Activated T-helper 1 cell treated with anti-CD3 and anti-CD28 coated beads, Interleukin-12 subunit alpha, Interleukin-12 subunit beta, Interleukin-2, Interleukin-4 antibody, amounts not matched to agents 30 ng/mL and 10 ng/mL and 1 ng/mL, durations not matched to agents 14 hours and 24 hours and 36 hours (primary cell): Measurements from ENCODE around the gene ZP1. TPM values are rescaled to one million over a fixed set of nuclear protein-coding genes. Genes with fewer than 3 reads are reported as not detected.

Experiments
- DNase-seq: peaks from one replicate; pipeline ENCODE4 v3.0.0; 2021; ENCODE audit warnings: low spot score
- H3K27ac Mint-ChIP-seq: one replicate; pipeline ENCODE4 v1.8.0; 2021; ENCODE audit warnings: mild to moderate bottlenecking, mixed read lengths
- H3K27me3 Mint-ChIP-seq: one replicate; pipeline ENCODE4 v1.8.0; 2022; ENCODE audit warnings: mild to moderate bottlenecking, moderate library complexity, mixed read lengths; ENCODE audit not compliant: insufficient read depth
- H3K36me3 Mint-ChIP-seq: one replicate; pipeline ENCODE4 v1.8.0; 2021; ENCODE audit warnings: low read depth, mixed read lengths
- H3K4me1 Mint-ChIP-seq: one replicate; pipeline ENCODE4 v1.8.0; 2021; ENCODE audit warnings: low read depth, mixed read lengths
- H3K4me3 Mint-ChIP-seq: one replicate; pipeline ENCODE4 v1.8.0; 2021; ENCODE audit warnings: mild to moderate bottlenecking, moderate library complexity, mixed read lengths
- H3K9me3 Mint-ChIP-seq: one replicate; pipeline ENCODE4 v1.8.0; 2021; ENCODE audit warnings: mixed read lengths
- intact Hi-C: fragments of 100-400 bp; cut with micrococcal nuclease; formaldehyde crosslinking; loops from one replicate; pipeline ENCODE4 v1.15.1; 2024
- total RNA-seq: library from RNA; stranded (reverse); gene quantifications from 2 replicates; pipeline ENCODE4 v1.2.3, GENCODE V29; 2022

ZP1 gene
- total RNA-seq, 1 donor from 2014 or later, result not detected

GRCh38 chr11:60871378-60872061, 4.2 kb downstream of the ZP1 start:
- Mint-ChIP-seq H3K9me3 (no peaks in the 10 kb centered on the region), H3K4me3 (no peak overlapping the region), H3K4me1 (peaks cover 4% of the 10 kb centered on the region), H3K27ac (no peak overlapping the region), H3K36me3 (no peaks in the 10 kb centered on the region), H3K27me3 (no peaks in the 10 kb centered on the region)
- DNase-seq, result no peak
- intact Hi-C loops, result no loop called here

GRCh38 chr11:60872124-60872960, 5.0 kb downstream of the ZP1 start:
- intact Hi-C loops, result no loop called here
- Mint-ChIP-seq H3K27me3 (no peaks in the 10 kb centered on the region), H3K36me3 (peaks cover 3% of the 10 kb centered on the region), H3K9me3 (no peaks in the 10 kb centered on the region), H3K27ac (no peak overlapping the region), H3K4me3 (no peak overlapping the region), H3K4me1 (peaks cover 4% of the 10 kb centered on the region)
- DNase-seq, result no peak

- Mint-ChIP-seq H3K27ac (no peak overlapping the region), H3K9me3 (no peaks in the 10 kb centered on the region), H3K36me3 (peaks cover 8% of the 10 kb centered on the region), H3K27me3 (no peaks in the 10 kb centered on the region), H3K4me3 (no peak overlapping the region), H3K4me1 (peaks cover 4% of the 10 kb centered on the region)
- intact Hi-C loops, result no loop called here
- DNase-seq, result no peak
Observed at GRCh38 chr11:60872961-60873524, 5.7 kb downstream of the ZP1 start.

- no peaks in the 10 kb centered on the region for H3K9me3 Mint-ChIP-seq
- no peak overlapping the region for H3K4me3 Mint-ChIP-seq
- no peaks in the 10 kb centered on the region for H3K27me3 Mint-ChIP-seq
- intact Hi-C loops, result no loop called here
- no peak for DNase-seq
- peaks cover 9% of the 10 kb centered on the region for H3K36me3 Mint-ChIP-seq
- peaks cover 4% of the 10 kb centered on the region for H3K4me1 Mint-ChIP-seq
- H3K27ac Mint-ChIP-seq, result no peak overlapping the region
Observed at GRCh38 chr11:60873533-60873932, 6.2 kb downstream of the ZP1 start.

GRCh38 chr11:60874421-60875365, 7.4 kb downstream of the ZP1 start:
- H3K9me3 Mint-ChIP-seq, result no peaks in the 10 kb centered on the region
- peaks cover 4% of the 10 kb centered on the region for H3K4me1 Mint-ChIP-seq
- intact Hi-C loops, result no loop called here
- no peak overlapping the region for H3K27ac Mint-ChIP-seq
- peaks cover 2% of the 10 kb centered on the region for H3K27me3 Mint-ChIP-seq
- no peak for DNase-seq
- peaks cover 13% of the 10 kb centered on the region for H3K36me3 Mint-ChIP-seq
- H3K4me3 Mint-ChIP-seq, result no peak overlapping the region

- peaks cover 18% of the 10 kb centered on the region for H3K36me3 Mint-ChIP-seq
- H3K27ac Mint-ChIP-seq, result no peak overlapping the region
- peaks cover 5% of the 10 kb centered on the region for H3K4me1 Mint-ChIP-seq
- H3K27me3 Mint-ChIP-seq, result peaks cover 2% of the 10 kb centered on the region
- no peak overlapping the region for H3K4me3 Mint-ChIP-seq
- no peak for DNase-seq
- intact Hi-C loops, result no loop called here
- H3K9me3 Mint-ChIP-seq, result no peaks in the 10 kb centered on the region
Observed at GRCh38 chr11:60875366-60876167, 8.2 kb downstream of the ZP1 start.

GRCh38 chr11:60876168-60876485, 8.8 kb downstream of the ZP1 start:
- Mint-ChIP-seq H3K4me1 (peaks cover 8% of the 10 kb centered on the region), H3K4me3 (no peak overlapping the region), H3K27ac (no peak overlapping the region), H3K27me3 (peaks cover 2% of the 10 kb centered on the region), H3K36me3 (peaks cover 20% of the 10 kb centered on the region), H3K9me3 (no peaks in the 10 kb centered on the region)
- intact Hi-C loops, result no loop called here
- no peak for DNase-seq

GRCh38 chr11:60878245-60879101, 11.1 kb downstream of the ZP1 start:
- H3K27me3 Mint-ChIP-seq, result peaks cover 2% of the 10 kb centered on the region

GRCh38 chr11:60879104-60879503, 11.8 kb downstream of the ZP1 start:
- intact Hi-C loops, result no loop called here
- no peak overlapping the region for H3K27ac Mint-ChIP-seq
- DNase-seq, result no peak
- peaks cover 4% of the 10 kb centered on the region for H3K4me1 Mint-ChIP-seq
- no peaks in the 10 kb centered on the region for H3K9me3 Mint-ChIP-seq
- H3K36me3 Mint-ChIP-seq, result peaks cover 20% of the 10 kb centered on the region
- H3K4me3 Mint-ChIP-seq, result no peak overlapping the region
- H3K27me3 Mint-ChIP-seq, result peaks cover 2% of the 10 kb centered on the region

More at GRCh38 chr11:60878245-60879101, 11.1 kb downstream of the ZP1 start:
- peaks cover 4% of the 10 kb centered on the region for H3K4me1 Mint-ChIP-seq
- DNase-seq, result no peak
- H3K36me3 Mint-ChIP-seq, result peaks cover 20% of the 10 kb centered on the region
- intact Hi-C loops, result no loop called here
- no peak overlapping the region for H3K27ac Mint-ChIP-seq
- no peak overlapping the region for H3K4me3 Mint-ChIP-seq
- no peaks in the 10 kb centered on the region for H3K9me3 Mint-ChIP-seq

GRCh38 chr11:60879971-60880588, 12.7 kb downstream of the ZP1 start:
- H3K27ac Mint-ChIP-seq, result no peak overlapping the region

GRCh38 chr11:60880643-60881282, 13.4 kb downstream of the ZP1 start:
- peaks cover 23% of the 10 kb centered on the region for H3K36me3 Mint-ChIP-seq

More at GRCh38 chr11:60879971-60880588, 12.7 kb downstream of the ZP1 start:
- Mint-ChIP-seq H3K27me3 (peaks cover 2% of the 10 kb centered on the region), H3K9me3 (no peaks in the 10 kb centered on the region), H3K4me1 (peaks cover 4% of the 10 kb centered on the region), H3K4me3 (no peak overlapping the region), H3K36me3 (peaks cover 20% of the 10 kb centered on the region)
- no peak for DNase-seq
- intact Hi-C loops, result no loop called here

More at GRCh38 chr11:60880643-60881282, 13.4 kb downstream of the ZP1 start:
- peaks cover 2% of the 10 kb centered on the region for H3K27me3 Mint-ChIP-seq
- peaks cover 4% of the 10 kb centered on the region for H3K4me1 Mint-ChIP-seq
- intact Hi-C loops, result no loop called here
- no peak overlapping the region for H3K4me3 Mint-ChIP-seq
- no peak overlapping the region for H3K27ac Mint-ChIP-seq
- no peaks in the 10 kb centered on the region for H3K9me3 Mint-ChIP-seq
- no peak for DNase-seq
